Kidney (tissue), 14 donors: ENCODE data around the gene ATXN10. TPM values are rescaled to one million over a fixed set of nuclear protein-coding genes. Genes with fewer than 3 reads are reported as not detected.

Source experiments
- DNase-seq, 5 donors: peaks; one replicate each; pipeline ENCODE4 v3.0.0-alpha.2; 2013 to 2020
- FAIRE-seq: peaks from 2 replicates; lab custom pipeline; 2012; peaks lifted over from hg19 to GRCh38; lab: Jason Lieb, UNC
- H3K27ac ChIP-seq, 2 donors: one replicate each; pipeline ENCODE4 v1.7.0; 2013; ENCODE audit warnings: low read depth in 2 of 2, low read length in 2 of 2, inconsistent platforms in 1 of 2
- H3K27me3 ChIP-seq: one replicate; pipeline ENCODE4 v1.7.1; 2013; ENCODE audit warnings: low read length, inconsistent platforms; ENCODE audit not compliant: control insufficient read depth, insufficient read depth
- H3K36me3 ChIP-seq, 3 donors: one replicate each; pipeline versions ENCODE4 v1.7.0 to v1.7.1; 2013; ENCODE audit warnings: low read length in 3 of 3, control low read depth in 1 of 3, inconsistent platforms in 1 of 3; ENCODE audit not compliant: insufficient read depth in 3 of 3, control insufficient read depth in 2 of 3
- H3K4me1 ChIP-seq, 3 donors: one replicate each; pipeline versions ENCODE4 v1.7.0 to v1.7.1; 2013; ENCODE audit warnings: low read length in 3 of 3, inconsistent platforms in 1 of 3, low read depth in 1 of 3; ENCODE audit not compliant: control insufficient read depth in 2 of 3, insufficient read depth in 2 of 3
- H3K4me3 ChIP-seq, 3 donors: one replicate each; pipeline versions ENCODE4 v1.7.0 to v1.8.1; 2013; ENCODE audit warnings: low read length in 3 of 3, control low read depth in 1 of 3, inconsistent platforms in 1 of 3
- H3K9ac ChIP-seq, 3 donors: one replicate each; pipeline versions ENCODE4 v1.7.0 to v1.7.1; 2013; ENCODE audit warnings: low read length in 3 of 3, control low read depth in 1 of 3, inconsistent platforms in 1 of 3
- H3K9me3 ChIP-seq, 3 donors: one replicate each; pipeline versions ENCODE4 v1.7.0 to v1.7.1; 2013; ENCODE audit warnings: low read length in 3 of 3, control low read depth in 1 of 3, inconsistent platforms in 1 of 3; ENCODE audit not compliant: control insufficient read depth in 2 of 3, insufficient read depth in 1 of 3
- intact Hi-C: fragments of 100-400 bp; cut with DNase I; formaldehyde crosslinking; loops from one replicate; pipeline ENCODE4 v1.11.1; 2022
- polyA plus RNA-seq: library from polyadenylated mRNA; stranded (reverse); fragments of 350-450 nt; fragmentation: Illumina TruSeq; extraction: RNeasy Lipid Tissue Mini Kit (QIAGEN cat#74804); gene quantifications from one replicate; pipeline ENCODE4 v1.2.3, GENCODE V29; 2014; ENCODE audit warnings: low read depth, low replicate concordance; ENCODE audit not compliant: insufficient read depth
- total RNA-seq: library from RNA; stranded (reverse); fragmentation: NEBNext Ultra II Directional; extraction: Animal tissue kit (Norgen Biotek cat#: 25700); gene quantifications from one replicate; pipeline ENCODE4 v1.2.1, GENCODE V29; 2021
- TF ChIP-seq, protein P1 (sequence below): IDR thresholded peaks from 3 replicates; pipeline ENCODE4 v1.5.1; 2012; ENCODE audit warnings: mild to moderate bottlenecking, moderate library complexity, borderline replicate concordance; ENCODE audit not compliant: insufficient read depth; ENCODE audit errors: extremely low read depth
- donor health status: control.
- donor health status: control.
- donor health status: control.
- donor health status: control.
- donor health status: control.
- donor health status: DM: yes; HTN: yes; CAD: no.
- donor health status: Normal renal cell carcinoma (clear cell type).

ATXN10 gene
- total and polyA plus RNA-seq, 2 donors from 2014 or later = 121 to 142 TPM

DNA sequence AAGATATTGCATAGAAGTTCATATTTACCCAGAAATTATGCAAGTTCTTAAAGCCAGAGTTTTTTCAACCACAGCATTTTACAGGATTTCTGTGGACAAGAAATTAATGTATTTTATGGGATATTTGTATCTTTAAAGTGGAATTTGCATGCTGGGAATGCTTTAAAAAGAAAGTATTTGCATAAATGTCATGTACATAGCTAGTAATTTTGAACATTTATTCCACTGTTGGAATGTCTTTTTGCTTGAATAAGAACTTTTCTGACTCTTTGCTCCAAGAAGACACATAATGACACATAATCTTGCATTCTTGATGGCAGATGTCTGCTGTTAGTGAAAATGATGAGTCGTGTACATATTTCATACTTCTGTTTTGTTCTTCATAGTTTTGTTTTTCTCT is 66.6 kb downstream of the ATXN10 start:
- Histone ChIP-seq H3K9me3 (no peaks in the 10 kb centered on the region), H3K36me3 (peaks cover 12 to 22% (median 13%) of the 10 kb centered on the region in 3 donors), H3K9ac (no peak overlapping the region), H3K4me1 (peaks cover 0 to under 1% (median 0%) of the 10 kb centered on the region in 3 donors), H3K4me3 (no peak overlapping the region), H3K27me3 (no peaks in the 10 kb centered on the region), H3K27ac (no peak overlapping the region)
- DNase-seq = no peak
- TF ChIP-seq, protein P1, sequence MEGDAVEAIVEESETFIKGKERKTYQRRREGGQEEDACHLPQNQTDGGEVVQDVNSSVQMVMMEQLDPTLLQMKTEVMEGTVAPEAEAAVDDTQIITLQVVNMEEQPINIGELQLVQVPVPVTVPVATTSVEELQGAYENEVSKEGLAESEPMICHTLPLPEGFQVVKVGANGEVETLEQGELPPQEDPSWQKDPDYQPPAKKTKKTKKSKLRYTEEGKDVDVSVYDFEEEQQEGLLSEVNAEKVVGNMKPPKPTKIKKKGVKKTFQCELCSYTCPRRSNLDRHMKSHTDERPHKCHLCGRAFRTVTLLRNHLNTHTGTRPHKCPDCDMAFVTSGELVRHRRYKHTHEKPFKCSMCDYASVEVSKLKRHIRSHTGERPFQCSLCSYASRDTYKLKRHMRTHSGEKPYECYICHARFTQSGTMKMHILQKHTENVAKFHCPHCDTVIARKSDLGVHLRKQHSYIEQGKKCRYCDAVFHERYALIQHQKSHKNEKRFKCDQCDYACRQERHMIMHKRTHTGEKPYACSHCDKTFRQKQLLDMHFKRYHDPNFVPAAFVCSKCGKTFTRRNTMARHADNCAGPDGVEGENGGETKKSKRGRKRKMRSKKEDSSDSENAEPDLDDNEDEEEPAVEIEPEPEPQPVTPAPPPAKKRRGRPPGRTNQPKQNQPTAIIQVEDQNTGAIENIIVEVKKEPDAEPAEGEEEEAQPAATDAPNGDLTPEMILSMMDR = no peak
- FAIRE-seq = no peak
- intact Hi-C loops = no loop called here

DNA sequence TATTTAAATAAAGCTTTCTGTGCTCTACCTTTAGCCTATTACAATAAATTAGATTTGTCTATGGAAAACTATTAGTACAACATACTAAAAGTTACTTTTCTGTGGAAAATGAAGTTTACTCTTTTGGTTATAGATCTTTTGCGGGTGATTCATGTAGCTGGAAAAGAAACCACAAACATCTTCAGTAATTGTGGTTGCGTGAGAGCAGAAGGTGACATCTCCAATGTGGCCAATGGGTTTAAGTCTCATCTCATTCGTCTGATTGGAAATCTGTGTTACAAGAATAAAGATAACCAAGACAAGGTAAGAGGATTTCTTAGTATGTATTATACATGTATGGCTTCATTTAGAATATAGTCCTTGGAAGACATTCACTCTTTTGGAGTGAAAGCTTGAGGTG is 68.6 kb downstream of the ATXN10 start:
- FAIRE-seq (no peak), DNase-seq (no peak)
- peaks cover 0 to 2% (median 0%) of the 10 kb centered on the region in 3 donors for H3K4me1 ChIP-seq
- H3K4me3 ChIP-seq = no peak overlapping the region
- no peaks in the 10 kb centered on the region for H3K27me3 ChIP-seq
- no peak overlapping the region for H3K27ac ChIP-seq
- peaks cover 13 to 22% (median 14%) of the 10 kb centered on the region in 3 donors for H3K36me3 ChIP-seq
- TF ChIP-seq, protein P1 = no peak
- no peaks in the 10 kb centered on the region for H3K9me3 ChIP-seq
- no peak overlapping the region for H3K9ac ChIP-seq
- intact Hi-C loops = no loop called here

DNA sequence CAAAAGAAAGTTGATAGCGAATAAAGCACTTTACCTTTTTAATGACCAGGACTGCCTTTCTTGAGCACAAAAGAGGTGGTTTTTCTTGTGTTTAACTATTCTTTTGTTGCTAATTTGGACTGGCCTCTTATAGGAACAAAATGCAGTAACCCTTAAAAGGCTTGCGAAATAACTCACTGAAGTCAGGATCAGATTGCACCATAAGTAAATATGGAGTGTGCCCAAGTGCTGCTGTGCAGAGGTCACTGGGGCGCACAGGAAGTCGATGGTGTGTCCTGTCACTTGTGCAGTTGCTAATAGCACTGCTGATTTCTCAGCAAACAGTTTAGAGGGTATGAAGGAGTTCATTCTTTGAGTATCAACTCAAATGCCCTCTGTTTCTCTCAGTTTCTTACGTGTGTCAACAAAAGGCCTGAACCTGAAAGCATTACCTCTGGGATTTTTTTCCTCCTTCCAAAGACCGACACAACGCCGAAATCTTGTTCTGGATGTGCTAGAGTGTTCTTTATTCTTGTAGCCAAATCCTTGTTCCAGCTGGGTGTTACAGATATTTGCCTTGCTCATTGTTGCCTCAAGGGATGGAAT is 71.3 kb downstream of the ATXN10 start:
- H3K9ac ChIP-seq = no peak overlapping the region
- H3K27ac ChIP-seq = no peak overlapping the region
- H3K9me3 ChIP-seq = no peaks in the 10 kb centered on the region
- peaks cover 12 to 22% (median 14%) of the 10 kb centered on the region in 3 donors for H3K36me3 ChIP-seq
- H3K4me3 ChIP-seq = no peak overlapping the region
- no peaks in the 10 kb centered on the region for H3K27me3 ChIP-seq
- intact Hi-C loops = no loop called here
- no peak for DNase-seq
- FAIRE-seq = no peak
- TF ChIP-seq, protein P1 = no peak
- H3K4me1 ChIP-seq = peaks cover 0 to 2% (median 0%) of the 10 kb centered on the region in 3 donors
